Measurements from ENCODE around the gene EVX2.

Gene EVX2

GRCh38 chr2:176122052-176122682, 38.4 kb upstream of the EVX2 start:
- no peak for DNase-seq (ENCODE audit: low read depth)

DNA sequence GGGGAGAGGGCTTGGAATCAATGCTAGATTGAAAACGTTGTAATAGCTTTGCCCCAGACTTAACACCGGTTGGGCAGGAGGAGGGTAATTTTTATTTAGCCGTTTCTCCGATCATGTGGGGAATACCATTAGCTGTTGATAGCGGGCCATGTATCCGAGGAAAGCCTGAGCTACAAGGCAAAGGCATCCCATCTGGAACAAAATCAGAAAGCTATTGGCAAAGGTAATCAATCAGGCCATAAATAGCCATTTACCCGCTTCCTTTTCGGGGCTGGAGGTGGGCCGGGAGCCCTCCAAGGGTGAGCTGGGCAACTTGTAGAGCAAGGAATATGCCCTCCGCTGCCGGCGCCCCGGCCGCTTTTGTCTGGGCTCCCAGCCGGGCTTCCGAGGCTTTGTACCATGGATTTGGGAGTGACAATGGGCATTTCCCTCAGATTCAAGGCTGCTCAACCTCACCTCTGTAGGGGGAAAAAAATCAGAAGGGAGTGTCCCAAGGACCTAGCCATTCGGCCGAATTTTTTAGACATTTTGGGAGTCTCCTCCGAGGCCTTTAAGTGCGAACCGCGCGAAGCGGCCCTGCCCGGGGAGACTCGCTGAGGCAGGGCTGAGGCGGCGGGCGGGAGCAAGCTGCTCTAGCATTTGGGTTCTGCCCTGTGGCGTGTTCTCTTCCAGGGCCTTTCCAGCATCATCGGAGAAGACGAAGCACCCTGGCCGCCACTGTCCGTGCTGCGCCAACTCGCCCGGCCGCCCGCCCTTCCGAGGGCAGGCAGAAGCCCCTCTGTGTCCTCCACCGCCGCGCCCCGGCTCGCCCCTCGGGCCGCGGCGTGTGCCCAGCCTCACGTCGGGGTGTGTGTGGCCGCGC, 37.7 kb upstream of the EVX2 start:
- no peak for DNase-seq (ENCODE audit: low read depth)

DNA sequence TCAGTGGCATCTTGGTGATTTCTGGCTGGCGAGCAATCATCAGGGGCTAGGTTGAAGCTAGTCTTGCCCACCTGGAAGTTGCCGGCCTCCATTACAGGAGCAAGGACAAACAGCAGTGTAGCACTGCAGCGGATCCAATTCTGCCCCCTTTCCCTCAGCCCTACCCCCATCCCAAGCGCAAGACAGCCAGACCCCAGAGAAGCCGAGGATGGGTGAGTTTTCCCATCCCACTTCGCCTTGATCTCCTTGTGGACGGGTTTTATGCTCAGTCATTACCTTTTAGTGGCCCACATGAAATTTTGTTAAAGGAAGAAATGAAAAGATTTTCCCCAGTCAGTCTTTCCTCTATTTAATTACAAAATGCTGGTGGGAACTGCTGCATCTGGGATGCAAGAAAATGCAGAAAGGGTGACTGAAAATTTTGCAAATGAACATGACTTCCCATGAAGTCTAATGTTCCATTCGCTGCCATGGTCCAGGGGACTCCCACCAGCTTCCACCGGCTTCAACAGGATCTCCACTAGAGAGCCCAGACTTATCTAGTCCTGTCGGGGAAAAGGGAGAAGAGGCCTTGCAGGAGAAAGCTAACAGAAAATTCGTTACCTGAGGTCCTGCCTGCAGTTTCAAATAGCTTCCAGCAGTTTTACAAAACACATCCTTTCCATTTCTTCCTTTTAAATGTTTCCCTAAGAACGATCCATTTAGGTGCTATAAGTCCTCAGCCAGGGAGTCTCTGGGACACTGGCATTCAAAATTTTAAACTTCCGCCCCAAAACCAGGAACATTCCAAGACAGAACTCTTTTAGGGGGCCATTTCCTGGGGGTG, 36.8 kb upstream of the EVX2 start:
- no peak for DNase-seq (ENCODE audit: low read depth)

- DNase-seq (ENCODE audit: low read depth): no peak
Measured at GRCh38 chr2:176118601-176119339, 35.0 kb upstream of the EVX2 start.

DNA sequence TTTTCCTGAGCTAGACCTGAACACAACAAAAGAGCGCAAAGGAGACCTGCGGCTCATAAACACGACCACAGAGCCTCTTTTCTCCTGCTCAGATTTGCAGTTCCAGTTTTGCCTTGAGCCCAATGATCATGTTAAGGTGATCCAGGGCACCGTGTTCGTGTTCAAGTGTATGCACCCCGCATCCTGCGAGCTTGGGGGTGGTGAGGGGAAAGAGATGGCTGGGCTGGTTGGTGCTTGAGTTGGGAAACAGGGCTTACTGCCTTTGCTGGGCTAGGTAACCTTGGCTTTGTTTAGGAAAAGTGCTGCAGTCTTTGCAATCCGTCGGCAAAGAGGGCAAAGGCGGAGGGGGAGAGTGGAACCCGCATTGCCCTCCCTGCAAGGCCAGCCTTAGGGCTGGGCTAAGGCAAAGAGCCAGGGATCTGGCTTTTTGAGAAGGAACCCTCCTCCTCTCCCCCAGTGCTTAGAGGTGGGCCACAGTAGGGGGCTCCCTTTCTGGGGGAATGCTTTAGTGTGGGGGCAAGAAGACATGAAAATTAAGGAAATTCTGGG, 34.1 kb upstream of the EVX2 start:
- no peak for DNase-seq (ENCODE audit: low read depth)

DNA sequence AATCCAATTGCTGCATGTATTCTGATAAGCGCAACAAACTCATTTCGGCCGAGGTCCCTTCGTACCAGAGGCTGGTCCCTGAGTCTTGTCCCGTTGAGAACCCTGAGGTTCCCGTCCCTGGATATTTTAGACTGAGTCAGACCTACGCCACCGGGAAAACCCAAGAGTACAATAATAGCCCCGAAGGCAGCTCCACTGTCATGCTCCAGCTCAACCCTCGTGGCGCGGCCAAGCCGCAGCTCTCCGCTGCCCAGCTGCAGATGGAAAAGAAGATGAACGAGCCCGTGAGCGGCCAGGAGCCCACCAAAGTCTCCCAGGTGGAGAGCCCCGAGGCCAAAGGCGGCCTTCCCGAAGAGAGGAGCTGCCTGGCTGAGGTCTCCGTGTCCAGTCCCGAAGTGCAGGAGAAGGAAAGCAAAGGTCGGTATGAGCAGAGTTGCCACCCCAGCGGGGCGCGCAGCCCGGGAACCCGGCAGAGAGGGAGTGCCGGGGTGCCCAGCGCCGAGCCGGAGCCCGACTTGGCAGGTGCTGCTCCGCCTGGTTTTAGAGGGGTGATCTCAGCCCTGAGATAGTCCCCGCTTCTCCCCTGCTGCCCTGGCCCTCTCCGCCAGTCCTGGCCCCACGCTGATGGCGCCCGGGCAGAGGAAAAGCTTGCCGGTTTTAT, 33.5 kb upstream of the EVX2 start:
- no peak for DNase-seq (ENCODE audit: low read depth)

GRCh38 chr2:176115883-176116813, 32.4 kb upstream of the EVX2 start, which contains the start of gene HOXD10:
Gene HOXD10, plus strand, starts transcription at chr2:176116778. Its CDS starts 56 bp downstream, at chr2:176116834.
- no peak for DNase-seq (ENCODE audit: low read depth)

GRCh38 chr2:176114930-176115625, 31.3 kb upstream of the EVX2 start:
- DNase-seq (ENCODE audit: low read depth): no peak

GRCh38 chr2:176114120-176114929, 30.6 kb upstream of the EVX2 start:
- no peak for DNase-seq (ENCODE audit: low read depth)

DNA sequence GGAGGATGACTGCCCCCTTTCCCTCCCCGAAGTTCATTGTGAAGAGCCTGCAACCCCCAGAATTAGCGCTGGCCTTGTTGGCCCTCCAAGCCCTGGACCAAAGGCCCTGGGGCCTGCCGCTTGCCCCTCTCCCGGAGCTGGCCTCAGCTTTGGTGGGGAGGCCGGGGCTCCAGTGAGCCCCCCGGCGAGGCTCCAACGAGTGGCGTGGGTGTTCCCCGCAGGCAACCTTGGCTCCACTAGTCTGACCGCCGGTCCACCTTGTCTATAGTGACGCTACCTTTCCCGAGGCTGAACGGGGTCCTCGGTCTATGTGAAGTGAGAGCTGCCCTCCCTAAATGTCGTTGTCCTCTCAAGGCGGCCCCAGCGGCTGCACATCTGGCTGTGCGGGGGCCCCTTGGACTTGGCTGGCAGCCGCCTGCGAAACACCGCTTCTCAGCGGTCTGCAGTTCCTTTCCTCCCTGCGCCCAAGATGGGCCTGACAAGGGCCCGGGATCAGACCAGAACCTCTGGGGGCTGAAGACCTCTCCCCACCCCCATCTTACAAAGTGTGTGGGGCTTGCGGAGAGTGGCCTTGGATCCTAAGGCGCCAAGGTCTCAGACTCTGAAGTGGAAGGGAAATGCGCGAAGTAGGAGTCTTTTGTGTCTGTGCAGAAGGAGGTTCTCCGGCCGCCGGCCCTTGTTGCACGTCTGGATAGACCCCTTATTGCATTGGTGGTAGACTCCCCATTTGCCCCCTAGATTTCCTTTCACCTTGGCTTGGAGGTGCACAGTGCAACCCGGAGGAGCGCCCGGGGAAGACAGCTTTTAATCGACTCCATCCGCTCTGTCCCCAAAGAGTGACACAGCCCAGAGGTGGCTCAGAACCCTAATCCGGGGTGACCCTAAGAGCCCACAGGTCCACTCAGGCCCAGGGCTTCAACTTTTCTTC, 28.9 kb upstream of the EVX2 start:
- DNase-seq (ENCODE audit: low read depth): no peak

DNA sequence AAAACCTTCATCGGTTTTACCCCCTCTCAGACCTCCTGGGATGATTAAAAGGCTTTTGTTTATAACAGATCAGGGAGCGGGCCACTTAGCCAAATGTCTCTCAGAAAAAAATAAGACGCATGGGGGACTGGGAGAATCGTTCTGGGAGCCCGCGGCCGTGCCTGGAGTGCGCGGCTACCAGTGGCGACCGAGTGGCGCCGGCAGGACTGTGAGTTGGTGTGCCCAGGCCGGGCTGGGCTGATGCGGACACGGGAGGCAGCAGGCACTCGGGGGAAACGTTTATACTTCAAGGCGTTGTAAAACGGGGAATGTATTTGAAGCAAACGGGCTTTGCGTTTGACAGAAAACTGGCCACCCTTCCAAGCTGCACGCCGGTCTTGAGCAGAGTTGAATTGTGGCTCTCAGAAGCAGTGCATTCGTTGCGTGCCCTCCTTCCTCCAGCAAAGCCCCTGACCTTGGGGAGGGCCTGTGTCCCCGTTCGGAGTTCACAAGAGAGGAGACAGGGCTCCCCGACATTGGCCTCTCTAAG, 28.1 kb upstream of the EVX2 start:
- DNase-seq (ENCODE audit: low read depth): no peak

DNA sequence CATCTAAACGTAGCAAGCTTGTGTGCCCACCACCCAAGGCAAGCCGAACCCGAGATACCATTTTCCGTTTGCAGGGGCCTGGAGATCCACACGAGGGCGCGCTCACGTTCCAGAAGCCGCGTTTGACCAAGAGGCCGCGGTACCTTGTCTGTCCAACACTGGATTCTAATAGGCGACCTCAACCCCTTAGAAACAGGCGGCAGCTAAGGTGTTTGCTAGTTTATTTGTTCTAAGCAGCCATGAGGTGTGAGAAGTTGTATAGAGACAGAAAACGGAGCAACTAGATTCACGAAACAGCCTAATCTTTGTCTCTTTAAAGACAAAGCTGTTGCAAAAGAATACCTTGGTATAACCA, 27.5 kb upstream of the EVX2 start:
- no peak for DNase-seq (ENCODE audit: low read depth)

- DNase-seq (ENCODE audit: low read depth): no peak
Measured at GRCh38 chr2:176110415-176111308, 26.9 kb upstream of the EVX2 start.

- no peak for DNase-seq (ENCODE audit: low read depth)
Measured at GRCh38 chr2:176109946-176110345, 26.2 kb upstream of the EVX2 start.

DNA sequence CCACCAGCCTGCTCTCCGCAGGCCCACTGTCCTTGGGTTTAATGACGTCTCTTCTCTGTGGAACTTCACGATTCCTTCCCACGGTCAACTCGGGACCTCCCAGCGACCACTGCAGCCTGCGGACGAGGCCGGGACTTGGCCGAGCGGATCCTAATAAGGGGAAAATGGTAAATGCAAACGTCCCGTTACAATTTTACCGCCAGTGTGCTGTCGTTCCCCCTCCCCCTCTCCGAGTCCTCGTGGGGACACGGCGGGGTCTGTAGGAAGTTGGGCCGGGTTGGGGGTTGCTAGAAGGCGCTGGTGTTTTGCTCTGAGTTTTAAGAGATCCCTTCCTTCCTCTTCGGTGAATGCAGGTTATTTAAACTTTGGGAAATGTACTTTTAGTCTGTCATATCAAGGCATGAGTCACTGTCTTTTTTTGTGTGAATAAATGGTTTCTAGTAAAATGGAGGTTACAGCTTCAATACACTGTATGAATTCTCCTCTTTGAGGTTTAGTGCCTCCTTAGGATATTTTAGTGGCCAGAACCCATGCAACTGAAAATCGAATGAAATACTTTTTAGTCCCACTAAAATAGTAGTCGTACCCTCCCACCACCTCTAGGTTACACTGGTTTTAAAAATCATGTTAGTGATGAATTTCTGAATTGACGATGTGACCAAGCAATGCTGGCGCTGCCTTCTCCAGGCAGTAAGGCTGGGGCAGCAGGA, 25.6 kb upstream of the EVX2 start:
- no peak for DNase-seq (ENCODE audit: low read depth)
